ENCODE results near the gene OR9A4.

OR9A4 gene

GRCh38 chr7:141875453-141875852 is 40.7 kb upstream of the OR9A4 start:
- TF ChIP-seq, protein P1, sequence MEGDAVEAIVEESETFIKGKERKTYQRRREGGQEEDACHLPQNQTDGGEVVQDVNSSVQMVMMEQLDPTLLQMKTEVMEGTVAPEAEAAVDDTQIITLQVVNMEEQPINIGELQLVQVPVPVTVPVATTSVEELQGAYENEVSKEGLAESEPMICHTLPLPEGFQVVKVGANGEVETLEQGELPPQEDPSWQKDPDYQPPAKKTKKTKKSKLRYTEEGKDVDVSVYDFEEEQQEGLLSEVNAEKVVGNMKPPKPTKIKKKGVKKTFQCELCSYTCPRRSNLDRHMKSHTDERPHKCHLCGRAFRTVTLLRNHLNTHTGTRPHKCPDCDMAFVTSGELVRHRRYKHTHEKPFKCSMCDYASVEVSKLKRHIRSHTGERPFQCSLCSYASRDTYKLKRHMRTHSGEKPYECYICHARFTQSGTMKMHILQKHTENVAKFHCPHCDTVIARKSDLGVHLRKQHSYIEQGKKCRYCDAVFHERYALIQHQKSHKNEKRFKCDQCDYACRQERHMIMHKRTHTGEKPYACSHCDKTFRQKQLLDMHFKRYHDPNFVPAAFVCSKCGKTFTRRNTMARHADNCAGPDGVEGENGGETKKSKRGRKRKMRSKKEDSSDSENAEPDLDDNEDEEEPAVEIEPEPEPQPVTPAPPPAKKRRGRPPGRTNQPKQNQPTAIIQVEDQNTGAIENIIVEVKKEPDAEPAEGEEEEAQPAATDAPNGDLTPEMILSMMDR (IDR thresholded peaks at IDR 0.05), result no peak
- Histone ChIP-seq H3K4me3 (ENCODE audit: low read depth, low read length) (no peak overlapping the region), H3K27ac (no peak overlapping the region), H2AFZ (no peak overlapping the region), H3K9ac (no peak overlapping the region), H3K36me3 (ENCODE audit: control insufficient read depth, insufficient read depth, low read length) (no peaks in the 10 kb centered on the region), H3K9me3 (ENCODE audit: control insufficient read depth, low read length) (no peaks in the 10 kb centered on the region), H3K79me2 (no peaks in the 10 kb centered on the region), H3K4me1 (no peaks in the 10 kb centered on the region), H3K27me3 (ENCODE audit: control insufficient read depth, insufficient read depth, low read length) (no peaks in the 10 kb centered on the region), H3K4me2 (ENCODE audit: low read length) (no peak overlapping the region)

GRCh38 chr7:141876371-141876770 is 39.8 kb upstream of the OR9A4 start:
- H3K79me2 ChIP-seq, result no peaks in the 10 kb centered on the region
- TF ChIP-seq, protein P1 (IDR thresholded peaks at IDR 0.05), result no peak
- no peaks in the 10 kb centered on the region for H3K9me3 ChIP-seq (ENCODE audit: control insufficient read depth, low read length)
- no peak overlapping the region for H2AFZ ChIP-seq
- H3K4me1 ChIP-seq, result no peaks in the 10 kb centered on the region
- H3K4me3 ChIP-seq (ENCODE audit: low read depth, low read length), result no peak overlapping the region
- H3K27me3 ChIP-seq (ENCODE audit: control insufficient read depth, insufficient read depth, low read length), result no peaks in the 10 kb centered on the region
- H3K4me2 ChIP-seq (ENCODE audit: low read length), result no peak overlapping the region
- H3K27ac ChIP-seq, result no peak overlapping the region
- H3K9ac ChIP-seq, result no peak overlapping the region
- H3K36me3 ChIP-seq (ENCODE audit: control insufficient read depth, insufficient read depth, low read length), result no peaks in the 10 kb centered on the region

DNA sequence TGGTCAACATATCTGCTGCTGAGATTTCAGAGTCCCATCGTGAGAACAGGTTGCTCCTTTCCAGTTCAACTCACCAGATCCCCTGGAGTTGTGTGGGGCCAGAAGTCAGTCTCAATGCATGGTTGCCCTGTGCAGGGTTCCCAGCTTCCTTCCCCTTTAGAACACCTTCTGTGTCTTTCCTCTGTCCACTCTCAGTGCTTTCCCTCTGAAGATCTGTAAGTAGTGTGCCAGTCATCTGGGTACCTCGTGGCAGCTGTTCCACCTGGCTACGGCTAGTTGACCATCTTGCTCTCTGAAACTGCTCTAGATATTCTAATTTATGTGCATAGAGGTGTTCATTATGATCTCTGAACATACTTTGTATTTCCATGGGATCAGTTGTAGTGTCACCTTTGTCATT is 38.8 kb upstream of the OR9A4 start:
- TF ChIP-seq, protein P1 (IDR thresholded peaks at IDR 0.05), result no peak
- no peaks in the 10 kb centered on the region for H3K36me3 ChIP-seq (ENCODE audit: control insufficient read depth, insufficient read depth, low read length)
- H3K9me3 ChIP-seq (ENCODE audit: control insufficient read depth, low read length), result no peaks in the 10 kb centered on the region
- H3K27me3 ChIP-seq (ENCODE audit: control insufficient read depth, insufficient read depth, low read length), result no peaks in the 10 kb centered on the region
- H3K79me2 ChIP-seq, result no peaks in the 10 kb centered on the region
- H2AFZ ChIP-seq, result no peak overlapping the region
- no peaks in the 10 kb centered on the region for H3K4me1 ChIP-seq
- no peak overlapping the region for H3K4me2 ChIP-seq (ENCODE audit: low read length)
- no peak overlapping the region for H3K4me3 ChIP-seq (ENCODE audit: low read depth, low read length)
- H3K9ac ChIP-seq, result no peak overlapping the region
- H3K27ac ChIP-seq, result no peak overlapping the region

DNA sequence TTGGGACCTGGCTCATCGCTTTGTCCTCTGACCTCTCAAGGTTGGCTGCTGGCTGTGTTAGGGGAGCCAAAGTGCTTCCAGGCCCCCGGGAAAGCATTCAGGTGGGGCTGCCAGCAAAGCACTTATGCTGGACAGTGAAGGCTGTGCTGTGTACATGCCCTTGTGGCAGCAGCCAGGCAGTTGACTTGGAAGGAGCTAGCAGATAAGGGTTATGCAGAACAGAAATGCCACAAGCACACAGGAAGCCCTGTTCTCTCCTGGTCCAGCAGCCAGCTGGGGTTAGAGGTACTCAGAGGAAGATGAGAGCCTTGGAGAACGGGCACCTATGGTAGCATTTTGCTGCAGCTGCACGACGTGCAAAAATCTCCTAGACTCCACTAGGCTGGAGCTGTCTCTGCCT is 35.2 kb upstream of the OR9A4 start:
- Histone ChIP-seq H3K4me1 (no peaks in the 10 kb centered on the region), H3K27me3 (ENCODE audit: control insufficient read depth, insufficient read depth, low read length) (no peaks in the 10 kb centered on the region), H2AFZ (no peak overlapping the region), H3K4me2 (ENCODE audit: low read length) (no peak overlapping the region), H3K9ac (no peak overlapping the region), H3K9me3 (ENCODE audit: control insufficient read depth, low read length) (no peaks in the 10 kb centered on the region), H3K4me3 (ENCODE audit: low read depth, low read length) (no peak overlapping the region), H3K36me3 (ENCODE audit: control insufficient read depth, insufficient read depth, low read length) (no peaks in the 10 kb centered on the region), H3K27ac (no peak overlapping the region), H3K79me2 (no peaks in the 10 kb centered on the region)
- TF ChIP-seq, protein P1 (IDR thresholded peaks at IDR 0.05), result no peak

DNA sequence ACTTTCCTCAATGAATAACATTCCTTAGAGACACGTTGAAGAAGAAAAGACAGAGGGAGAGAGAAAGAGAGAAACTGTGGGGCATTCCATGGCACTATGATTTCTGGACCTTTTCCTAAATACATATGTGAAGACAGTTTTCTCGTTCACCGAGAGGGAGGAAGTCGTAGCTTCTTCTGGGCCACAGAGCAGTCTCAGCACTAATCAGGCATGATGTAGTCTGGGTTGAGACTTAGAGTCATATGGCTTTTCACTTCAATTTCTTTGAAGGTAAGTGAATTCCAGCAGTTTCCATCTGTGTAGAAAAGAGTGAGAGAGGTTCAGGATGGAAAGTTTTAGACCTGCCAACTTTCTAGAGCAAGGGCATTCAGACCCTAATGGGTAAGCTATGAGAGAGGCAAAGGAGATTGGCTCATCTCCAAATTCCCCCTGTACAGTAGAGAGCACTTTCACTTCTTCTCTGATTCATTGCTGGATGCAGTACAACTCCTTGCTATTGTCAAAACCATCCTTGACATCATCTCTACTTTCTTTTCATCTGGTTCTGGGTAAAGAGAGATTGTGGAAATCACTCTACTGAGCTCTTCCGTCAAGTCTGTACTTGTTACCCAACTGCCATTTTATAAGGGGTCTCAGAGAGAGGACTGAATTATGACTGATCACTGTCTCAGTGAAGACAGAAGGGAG is 31.5 kb upstream of the OR9A4 start:
- H3K4me3 ChIP-seq (ENCODE audit: low read depth, low read length), result no peak overlapping the region
- TF ChIP-seq, protein P1 (IDR thresholded peaks at IDR 0.05), result no peak
- no peaks in the 10 kb centered on the region for H3K36me3 ChIP-seq (ENCODE audit: control insufficient read depth, insufficient read depth, low read length)
- no peak overlapping the region for H3K27ac ChIP-seq
- no peaks in the 10 kb centered on the region for H3K79me2 ChIP-seq
- H3K4me1 ChIP-seq, result no peaks in the 10 kb centered on the region
- H3K4me2 ChIP-seq (ENCODE audit: low read length), result no peak overlapping the region
- peaks cover 3% of the 10 kb centered on the region for H3K27me3 ChIP-seq (ENCODE audit: control insufficient read depth, insufficient read depth, low read length)
- H2AFZ ChIP-seq, result no peak overlapping the region
- no peaks in the 10 kb centered on the region for H3K9me3 ChIP-seq (ENCODE audit: control insufficient read depth, low read length)
- H3K9ac ChIP-seq, result no peak overlapping the region
